ENCODE results near the gene TRIM42. TPM values are rescaled to one million over a fixed set of nuclear protein-coding genes. Genes with fewer than 3 reads are reported as not detected.

Gene TRIM42
- total RNA-seq, 1 experiment from 2014 or later: not detected

- POLR2A ChIA-PET: no interaction called here
- DNase-seq (ENCODE audit: low read depth, low spot score): no peak
- no peak overlapping the region for H3K4me3 ChIP-seq (replicated peaks in 1 of 2; ENCODE audit: low read depth in 1 of 2, low read length in 2 of 2)
Measured at GRCh38 chr3:140630866-140631265, 47.0 kb upstream of the TRIM42 start.

More at GRCh38 chr3:140630866-140631265, 47.0 kb upstream of the TRIM42 start:
- no peaks in the 10 kb centered on the region for H3K36me3 ChIP-seq (ENCODE audit: control insufficient read depth in 1 of 2, insufficient read depth in 2 of 2, low read length in 2 of 2)
- no peak for ATAC-seq
- no peaks in the 10 kb centered on the region for H3K9me3 ChIP-seq (ENCODE audit: control insufficient read depth in 1 of 2, insufficient read depth in 1 of 2, low read depth in 1 of 2, low read length in 2 of 2)
- H3K27me3 ChIP-seq (ENCODE audit: insufficient read depth, low read length): peaks cover 23% of the 10 kb centered on the region
- TF ChIP-seq ELF1 (IDR thresholded peaks at IDR 0.05; ENCODE audit: borderline replicate concordance, low read depth): no peak
- TF ChIP-seq EZH2 (IDR thresholded peaks at IDR 0.05): no peak
- TF ChIP-seq REST (IDR thresholded peaks at IDR 0.05; ENCODE audit: low read depth): no peak
- TF ChIP-seq RAD21 (IDR thresholded peaks at IDR 0.05; ENCODE audit: low read depth): no peak
- no peak for TF ChIP-seq POLR2AphosphoS5 (IDR thresholded peaks at IDR 0.05; ENCODE audit: low read depth, low read length)
- no peak for TF ChIP-seq CBX3 (IDR thresholded peaks at IDR 0.05; ENCODE audit: low read depth)
- TF ChIP-seq ATF3 (IDR thresholded peaks at IDR 0.05): no peak
- no peak overlapping the region for H2AFZ ChIP-seq (ENCODE audit: low read depth, low read length, poor library complexity, severe bottlenecking)
- no peaks in the 10 kb centered on the region for H3K79me2 ChIP-seq (ENCODE audit: insufficient read depth, low read length)
- no peak overlapping the region for H3K27ac ChIP-seq (ENCODE audit: low read depth, low read length)
- no peak overlapping the region for H3K4me2 ChIP-seq (ENCODE audit: low read length)
- intact Hi-C loops (cut with micrococcal nuclease): no loop called here
- RAD21 ChIA-PET (ENCODE audit: low non-redundant PET in 1 of 2, low total read pairs in 2 of 2, uncharacterized antibody in 2 of 2, unreplicated experiment in 2 of 2): no interaction called here
- H4K20me1 ChIP-seq (ENCODE audit: insufficient read depth): no peaks in the 10 kb centered on the region; the same call in 1 of the 2 replicates
- CTCF ChIA-PET: no interaction called here
- H3K9me2 ChIP-seq (ENCODE audit: insufficient read depth): no peaks in the 10 kb centered on the region
- no TSS peak for BruUV-seq (replicated peaks)
- no peak overlapping the region for H3K9ac ChIP-seq (ENCODE audit: low read length)
- peaks cover 0 to 7% of the 10 kb centered on the region in 2 experiments; a peak in 1 of 4 replicates for H3K4me1 ChIP-seq (ENCODE audit: control insufficient read depth in 1 of 2, insufficient read depth in 2 of 2, low read length in 2 of 2)

Measured in HCT116 (cell line).